NCI-H524 treated with DMSO at 0.1 percent for 48 hours (cell line): ENCODE results near the gene FCN2.

ENCODE experiments used
- DNase-seq: peaks from one replicate; lab custom pipeline; 2025; lab: John Stamatoyannopoulos, UW

FCN2 gene

DNA sequence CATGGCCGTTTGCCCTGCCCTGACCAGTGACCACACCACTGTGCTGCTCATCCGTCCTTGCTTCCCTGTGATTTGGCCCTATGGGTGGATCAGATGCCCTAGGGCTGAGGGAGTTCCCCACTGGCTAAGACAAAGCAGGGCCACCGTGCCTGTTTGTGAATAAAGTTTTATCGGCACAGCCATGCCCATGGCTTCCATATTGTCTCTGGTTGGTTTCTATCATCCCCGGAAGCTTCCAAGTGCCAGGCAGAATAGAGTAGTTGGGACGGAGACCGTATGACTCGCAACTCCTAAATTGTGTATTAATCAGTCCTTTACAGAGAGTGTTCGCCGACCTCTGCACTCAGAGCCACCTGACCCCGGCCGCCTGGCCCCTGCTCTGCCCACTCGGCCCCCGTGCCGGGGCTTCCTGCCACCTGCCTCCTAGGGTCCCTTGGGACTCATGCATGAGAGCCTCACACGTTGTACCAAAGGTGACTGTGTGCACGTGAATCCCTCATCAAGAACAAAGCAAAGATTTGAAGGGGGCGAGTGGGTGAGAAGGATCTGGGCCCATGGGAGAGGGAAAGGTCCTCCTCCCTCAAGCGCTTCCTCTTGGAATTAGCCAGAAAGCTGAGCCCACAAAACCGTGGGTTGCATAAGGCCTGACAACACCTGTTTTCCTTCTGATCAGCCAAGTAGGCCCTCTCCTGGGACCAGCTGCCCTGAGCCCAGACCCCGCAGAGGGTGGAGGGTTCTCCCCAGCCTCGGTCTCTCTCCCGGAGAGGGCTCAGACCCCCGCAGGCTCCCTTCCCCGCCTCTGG is 11.7 kb upstream of the FCN2 start:
- peak; percentile 6 for DNase-seq

DNA sequence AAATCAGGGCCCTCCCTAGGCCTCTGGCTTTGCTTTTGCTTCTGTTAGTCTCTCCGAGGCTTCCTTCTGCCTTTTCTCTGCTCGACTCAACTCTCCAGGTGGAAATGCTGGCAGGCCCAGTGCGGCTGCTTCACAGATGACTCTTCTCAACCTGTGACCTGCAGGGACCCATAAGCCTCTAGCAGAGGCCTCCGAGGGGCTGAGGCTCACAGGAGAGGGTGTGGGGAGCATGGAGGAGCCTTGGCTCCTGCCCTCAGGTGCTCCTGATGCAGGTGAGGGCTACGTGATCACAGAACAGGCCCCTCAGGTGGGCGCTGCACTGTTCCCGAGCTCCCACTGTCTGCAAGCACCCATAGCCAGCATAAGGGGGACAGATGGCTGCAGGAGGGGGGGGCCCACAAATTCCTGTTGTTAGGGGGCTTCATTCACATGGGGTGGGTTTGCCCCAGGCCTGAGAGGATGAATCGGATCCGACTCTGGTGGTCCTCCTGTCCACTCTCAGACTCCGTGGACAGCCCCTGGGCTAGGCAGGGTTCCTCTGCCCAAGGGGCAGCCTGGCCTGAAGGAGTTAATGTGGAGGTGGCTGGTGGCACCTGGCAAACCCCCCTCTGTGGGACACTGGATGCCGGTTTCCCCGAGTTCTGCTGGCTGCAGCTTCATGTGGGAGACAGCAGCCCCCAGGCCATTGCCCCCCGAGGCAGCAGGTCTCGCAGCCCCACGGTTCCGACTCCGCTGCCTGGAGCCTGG is 10.9 kb upstream of the FCN2 start:
- no peak for DNase-seq

DNA sequence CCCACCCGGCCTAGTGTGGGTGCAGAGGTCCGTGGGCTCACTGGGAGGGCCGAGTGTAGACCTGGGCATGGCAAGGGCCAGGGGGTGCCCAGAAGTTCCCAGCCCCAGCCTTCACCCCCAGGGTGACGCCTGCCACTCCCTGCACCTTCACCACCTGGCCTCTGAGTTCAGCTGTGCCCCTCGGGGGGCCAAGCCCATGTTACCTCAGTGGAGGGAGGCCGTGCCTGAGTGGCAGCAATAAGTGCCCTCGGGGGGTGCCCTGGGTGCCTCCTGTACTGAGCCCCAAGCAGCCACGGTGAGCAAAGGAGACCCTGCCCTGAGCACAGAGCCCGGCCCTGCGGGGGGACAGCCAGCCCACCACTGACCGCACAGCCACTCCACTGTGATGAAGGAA is 10.3 kb upstream of the FCN2 start:
- no peak for DNase-seq

- no peak for DNase-seq
These were observed 9.6 kb upstream of the FCN2 start for GRCh38 chr9:134870746-134871662.

GRCh38 chr9:134871697-134872340 is 8.8 kb upstream of the FCN2 start:
- no peak for DNase-seq

- DNase-seq: no peak
These were observed 8.0 kb upstream of the FCN2 start for GRCh38 chr9:134872482-134873231.

GRCh38 chr9:134875371-134875770 is 5.2 kb upstream of the FCN2 start:
- no peak for DNase-seq

GRCh38 chr9:134877541-134877940 is 3.1 kb upstream of the FCN2 start:
- DNase-seq: no peak

DNA sequence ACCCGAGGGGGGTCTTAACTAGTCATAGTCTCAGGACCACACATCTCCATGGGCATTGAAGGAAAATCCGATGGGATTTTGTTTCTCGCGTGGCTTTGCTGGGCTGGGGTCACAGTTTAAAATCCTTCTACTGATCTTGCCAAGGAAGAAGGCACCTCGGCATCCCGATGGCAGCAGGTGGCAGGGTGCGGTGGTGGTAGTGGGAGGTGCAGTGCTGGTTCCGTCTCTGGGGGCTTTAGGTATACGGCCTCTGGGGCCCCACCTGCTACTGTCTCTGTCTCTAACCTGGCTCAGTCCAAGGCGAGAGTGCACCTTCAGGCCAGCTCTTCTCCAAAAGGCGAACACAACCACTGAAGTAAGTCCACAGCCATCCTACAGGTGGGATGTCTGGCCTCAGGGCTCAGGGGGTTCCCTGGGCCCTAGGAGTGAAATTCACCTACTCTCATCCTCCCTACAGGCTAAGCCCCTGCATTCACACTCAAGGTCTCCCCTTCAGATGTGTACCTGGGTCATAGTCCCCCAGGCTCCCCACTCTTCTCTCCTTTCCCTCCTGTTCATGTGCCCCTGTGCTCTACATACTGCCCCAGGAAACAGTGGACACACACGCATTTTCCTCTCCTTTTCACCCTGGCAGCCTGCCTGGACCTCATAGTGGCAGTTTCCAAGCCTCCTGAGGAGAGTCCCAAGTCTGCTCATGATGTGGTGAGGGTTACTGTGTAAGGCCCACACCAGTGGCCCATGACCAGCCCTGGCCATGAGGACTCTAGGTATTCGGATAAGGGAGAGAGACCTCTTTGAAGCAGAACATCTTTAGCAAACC is 736 bp upstream of the FCN2 start:
- no peak for DNase-seq

DNA sequence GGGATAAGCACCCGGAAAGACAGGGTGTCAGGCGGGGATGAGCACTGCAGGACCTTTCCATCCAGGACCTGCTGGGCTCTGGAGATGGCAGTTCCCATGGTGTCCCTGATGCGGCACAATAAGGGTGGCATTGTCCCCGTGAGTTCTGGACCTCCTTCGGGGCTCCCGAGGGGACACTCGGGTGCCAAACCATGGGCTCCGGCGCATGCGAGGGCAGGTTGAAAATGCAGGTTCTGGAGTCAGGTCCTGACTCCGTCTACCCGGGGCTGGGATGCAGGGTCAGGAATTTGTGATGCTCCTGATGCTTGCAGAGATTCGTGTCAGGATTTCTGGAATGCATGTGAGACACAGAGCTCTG is 682 bp downstream of the FCN2 start:
- no peak for DNase-seq

DNA sequence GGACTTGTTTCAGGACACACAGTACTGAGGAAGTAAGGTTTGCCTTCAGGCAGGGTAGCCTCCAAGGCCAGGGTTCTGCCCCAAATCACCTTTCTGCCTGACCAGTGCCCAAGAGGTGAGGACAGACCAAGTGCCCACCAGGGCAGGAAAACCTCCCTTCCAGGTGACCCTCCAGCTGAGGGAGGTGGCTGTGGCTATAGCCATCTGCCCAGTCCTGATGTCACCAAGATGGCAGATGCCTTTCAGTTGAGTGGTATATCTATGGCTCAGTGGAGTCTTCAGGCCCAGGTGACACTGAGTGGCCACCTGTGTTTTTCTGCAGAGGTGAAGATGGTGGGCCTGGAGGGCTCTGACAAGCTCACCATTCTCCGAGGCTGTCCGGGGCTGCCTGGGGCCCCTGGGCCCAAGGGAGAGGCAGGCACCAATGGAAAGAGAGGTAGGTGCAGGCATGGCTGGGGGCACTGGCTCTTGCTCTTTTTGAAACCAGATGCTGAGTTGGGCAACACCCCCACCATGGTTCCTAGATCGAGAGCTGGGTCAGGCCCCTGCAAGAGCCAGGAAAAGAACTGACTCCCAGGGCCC is 1.7 kb downstream of the FCN2 start:
- no peak for DNase-seq

DNA sequence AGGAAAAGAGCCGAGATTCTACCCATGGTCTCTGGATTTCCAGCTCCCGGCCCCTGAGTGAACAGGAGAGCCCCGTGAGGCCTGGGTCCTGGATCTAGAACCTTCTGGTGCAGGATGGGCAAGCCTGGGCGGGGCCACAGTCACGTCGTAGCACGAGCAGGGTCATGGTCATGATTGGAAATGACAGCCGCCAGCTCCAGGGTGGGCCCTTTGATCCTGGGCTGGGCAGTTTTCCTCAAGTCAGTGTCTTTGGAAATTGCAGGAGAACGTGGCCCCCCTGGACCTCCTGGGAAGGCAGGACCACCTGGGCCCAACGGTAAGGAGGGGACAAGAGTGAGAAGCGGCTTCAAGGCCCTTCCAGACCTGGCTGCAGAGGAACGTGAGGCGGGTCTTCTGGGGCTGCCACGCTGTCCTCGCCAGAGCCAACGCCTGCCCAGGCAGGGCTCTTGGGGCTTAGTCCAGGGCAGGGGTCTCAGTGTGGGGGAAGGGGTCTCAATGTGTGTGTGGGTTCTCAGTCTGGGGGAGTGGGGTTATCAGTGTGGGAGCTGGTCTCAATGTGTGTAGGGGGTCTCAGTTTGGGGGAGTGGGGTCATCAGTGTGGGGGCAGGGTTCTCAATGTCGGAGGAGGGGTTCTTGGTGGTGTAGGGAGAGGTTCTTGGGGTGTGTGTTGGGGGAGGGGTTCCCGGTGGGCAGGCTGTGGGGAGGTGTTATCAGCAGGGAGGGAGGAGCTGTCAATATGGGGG is 2.6 kb downstream of the FCN2 start:
- no peak for DNase-seq

DNA sequence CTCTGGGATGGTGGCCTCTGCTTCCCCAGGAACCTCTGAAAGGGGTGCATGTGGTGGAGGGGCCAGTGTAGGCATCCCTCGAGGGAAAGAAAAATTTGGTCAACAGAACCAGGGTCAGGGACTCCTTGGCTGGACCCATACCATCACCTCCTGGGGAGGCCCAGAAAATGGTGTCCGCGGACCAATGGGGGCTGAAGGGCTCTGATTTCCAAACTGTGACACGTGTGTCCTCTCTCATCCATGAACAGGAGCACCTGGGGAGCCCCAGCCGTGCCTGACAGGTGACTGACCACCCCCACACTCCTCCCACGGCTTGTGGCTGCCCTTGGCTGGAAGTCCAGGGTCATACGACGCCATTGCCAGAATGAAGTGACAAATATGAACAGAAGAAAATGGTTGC is 3.9 kb downstream of the FCN2 start:
- no peak for DNase-seq

DNA sequence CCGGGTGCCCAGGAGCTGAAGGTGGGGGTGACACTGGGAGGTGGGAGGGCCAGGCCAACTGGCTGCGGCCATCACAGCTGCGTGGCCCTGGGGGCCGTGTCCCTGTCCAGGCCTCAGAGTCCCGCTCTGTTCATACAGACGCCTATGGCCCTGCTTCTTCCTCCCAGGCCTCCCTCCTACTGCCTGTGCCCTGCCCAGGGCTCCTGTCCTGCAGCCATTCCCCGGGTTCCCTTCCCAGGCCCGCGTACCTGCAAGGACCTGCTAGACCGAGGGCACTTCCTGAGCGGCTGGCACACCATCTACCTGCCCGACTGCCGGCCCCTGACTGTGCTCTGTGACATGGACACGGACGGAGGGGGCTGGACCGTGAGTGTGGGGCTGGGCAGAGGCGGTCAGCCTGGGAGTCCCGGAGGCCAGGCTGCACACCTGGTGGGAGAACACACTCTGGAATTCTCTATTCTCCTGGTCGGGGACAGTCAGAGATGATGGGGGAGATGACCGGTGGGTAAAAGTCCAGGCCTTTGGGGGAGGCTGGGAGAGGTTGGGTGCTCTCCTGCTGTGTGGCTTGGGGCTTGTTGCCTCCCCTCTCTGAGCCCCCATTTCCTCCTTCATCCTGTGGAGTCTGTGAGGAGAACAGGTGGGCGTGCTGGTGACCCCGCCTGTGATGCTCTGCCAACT is 4.5 kb downstream of the FCN2 start:
- no peak for DNase-seq

DNA sequence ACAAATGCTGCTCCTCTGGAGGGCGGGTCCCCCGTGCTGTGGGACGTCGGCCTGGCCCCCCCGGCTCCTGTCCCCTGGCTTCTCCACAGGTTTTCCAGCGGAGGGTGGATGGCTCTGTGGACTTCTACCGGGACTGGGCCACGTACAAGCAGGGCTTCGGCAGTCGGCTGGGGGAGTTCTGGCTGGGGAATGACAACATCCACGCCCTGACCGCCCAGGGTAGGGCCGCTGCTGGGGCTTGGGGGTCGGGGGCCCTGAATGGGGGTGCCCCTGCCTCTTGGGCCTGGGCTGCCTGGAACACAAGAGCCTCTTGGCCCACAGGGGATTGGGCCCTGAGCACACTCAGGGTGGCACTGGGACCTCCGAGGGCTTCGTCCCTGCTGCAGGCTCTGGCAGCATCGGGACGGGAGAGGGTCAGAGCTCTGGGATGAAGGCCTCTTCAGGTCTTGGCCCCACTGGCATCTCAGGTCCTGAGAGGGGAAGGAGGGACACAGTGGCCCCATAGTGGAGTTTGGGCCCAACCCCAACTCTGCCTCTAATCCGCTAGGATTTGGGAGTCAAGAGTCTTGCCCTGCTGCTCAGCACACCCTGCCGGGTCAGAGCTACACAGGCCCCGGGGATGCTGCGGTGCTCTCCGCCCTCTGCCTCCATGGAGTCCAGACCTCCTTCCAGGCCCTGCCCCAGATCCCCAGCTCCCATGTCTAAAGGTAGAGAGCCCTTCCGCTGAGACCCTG is 5.2 kb downstream of the FCN2 start:
- no peak for DNase-seq

DNA sequence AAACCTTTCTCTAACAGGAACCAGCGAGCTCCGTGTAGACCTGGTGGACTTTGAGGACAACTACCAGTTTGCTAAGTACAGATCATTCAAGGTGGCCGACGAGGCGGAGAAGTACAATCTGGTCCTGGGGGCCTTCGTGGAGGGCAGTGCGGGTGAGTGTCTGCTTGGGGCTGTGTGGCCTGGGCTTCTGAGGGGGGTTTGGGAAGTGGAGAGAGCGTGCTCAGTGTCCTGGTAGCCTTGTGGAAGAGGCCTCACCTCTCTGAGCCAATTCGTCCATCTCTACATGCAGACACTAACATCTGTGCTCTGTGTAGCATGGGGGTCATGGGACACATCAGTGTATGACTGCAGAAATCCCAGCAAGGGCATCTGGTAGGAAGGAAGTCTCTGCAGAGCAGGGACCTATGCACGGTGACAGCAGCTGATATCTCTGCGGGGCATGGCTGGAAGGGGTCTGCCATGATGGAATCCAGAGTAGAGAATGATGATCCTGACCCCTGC is 5.9 kb downstream of the FCN2 start:
- no peak for DNase-seq

DNA sequence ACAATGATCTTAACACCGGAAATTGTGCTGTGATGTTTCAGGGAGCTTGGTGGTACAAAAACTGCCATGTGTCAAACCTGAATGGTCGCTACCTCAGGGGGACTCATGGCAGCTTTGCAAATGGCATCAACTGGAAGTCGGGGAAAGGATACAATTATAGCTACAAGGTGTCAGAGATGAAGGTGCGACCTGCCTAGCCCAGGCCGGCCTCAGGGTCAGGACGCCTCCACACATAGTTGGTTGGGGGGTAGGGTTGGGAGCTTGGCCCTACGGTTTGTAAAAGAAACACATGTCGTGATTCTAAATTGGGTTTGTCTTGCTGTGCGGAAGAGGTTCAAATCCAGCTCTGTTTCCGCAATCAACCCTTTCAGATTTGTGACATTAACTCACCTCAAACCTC is 6.6 kb downstream of the FCN2 start:
- DNase-seq: no peak
